ENCODE data around the gene TMEM14B. TPM values are rescaled to one million over a fixed set of nuclear protein-coding genes. Genes with fewer than 3 reads are reported as not detected.

TMEM14B gene
- total RNA-seq = 10 to 100 TPM; 50.0 to 76.3 (median 60.1) TPM

DNA sequence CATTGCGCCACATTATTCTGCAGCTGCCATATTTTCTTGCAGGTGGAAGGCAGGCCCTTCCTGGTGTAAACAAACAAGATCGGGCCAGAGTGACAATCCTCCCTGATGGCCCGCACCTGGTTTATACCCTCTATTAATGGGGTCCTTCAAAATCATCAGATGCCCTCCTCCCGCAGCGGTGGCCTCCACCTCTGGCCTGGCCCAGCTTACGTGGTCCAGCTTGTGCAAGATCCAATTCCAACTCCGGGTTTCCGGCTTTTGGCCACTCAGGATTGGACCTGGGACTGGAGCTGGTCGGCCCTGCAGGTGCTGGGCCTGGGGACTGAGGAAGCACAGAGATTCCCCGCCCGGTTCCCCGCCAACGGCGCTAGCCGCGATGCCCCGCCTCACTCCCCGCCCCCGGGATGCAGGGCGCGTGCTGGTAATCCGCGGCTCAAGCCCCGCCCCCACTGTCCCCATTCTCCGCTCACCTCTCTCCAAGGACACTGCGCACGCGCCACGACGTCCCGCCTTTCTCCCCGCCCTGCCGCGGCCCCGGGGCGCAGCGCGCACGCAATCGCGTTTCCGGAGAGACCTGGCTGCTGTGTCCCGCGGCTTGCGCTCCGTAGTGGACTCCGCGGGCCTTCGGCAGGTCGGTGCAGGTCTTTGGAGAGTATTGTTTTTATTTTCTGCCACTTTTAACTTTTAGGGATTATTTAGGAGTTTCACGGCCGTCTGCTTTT is at the start of gene TMEM14B:
Gene TMEM14B, plus strand, starts transcription at position 555 of the 722 bp plus-strand sequence. CDS start 1,441 bp downstream, outside the sequence.
- Histone ChIP-seq H3K4me3 (peak within 1 kb of the TSS; percentile 64 to 76 (median 74)), H3K27me3 (no peaks in the 10 kb centered on the region), H3K4me1 (peaks cover 9 to 36% (median 24%) of the 10 kb centered on the region in 4 donors), H3K9me3 (no peaks in the 10 kb centered on the region), H3K27ac (peak within 1 kb of the TSS; percentile 69 to 89 (median 84)), H3K36me3 (peaks cover 0 to 41% (median 0%) of the 10 kb centered on the region in 3 donors)
- WGBS, 2 donors = 2% methylated on average over 31 of the region's 52 CpGs
- TF ChIP-seq POLR2A (IDR thresholded peaks at IDR 0.05) (peak in 1 of 2 donors; percentile 71), EP300 (IDR thresholded peaks at IDR 0.05) (peak; percentile 87 to 96)
- TF ChIP-seq, protein P1, sequence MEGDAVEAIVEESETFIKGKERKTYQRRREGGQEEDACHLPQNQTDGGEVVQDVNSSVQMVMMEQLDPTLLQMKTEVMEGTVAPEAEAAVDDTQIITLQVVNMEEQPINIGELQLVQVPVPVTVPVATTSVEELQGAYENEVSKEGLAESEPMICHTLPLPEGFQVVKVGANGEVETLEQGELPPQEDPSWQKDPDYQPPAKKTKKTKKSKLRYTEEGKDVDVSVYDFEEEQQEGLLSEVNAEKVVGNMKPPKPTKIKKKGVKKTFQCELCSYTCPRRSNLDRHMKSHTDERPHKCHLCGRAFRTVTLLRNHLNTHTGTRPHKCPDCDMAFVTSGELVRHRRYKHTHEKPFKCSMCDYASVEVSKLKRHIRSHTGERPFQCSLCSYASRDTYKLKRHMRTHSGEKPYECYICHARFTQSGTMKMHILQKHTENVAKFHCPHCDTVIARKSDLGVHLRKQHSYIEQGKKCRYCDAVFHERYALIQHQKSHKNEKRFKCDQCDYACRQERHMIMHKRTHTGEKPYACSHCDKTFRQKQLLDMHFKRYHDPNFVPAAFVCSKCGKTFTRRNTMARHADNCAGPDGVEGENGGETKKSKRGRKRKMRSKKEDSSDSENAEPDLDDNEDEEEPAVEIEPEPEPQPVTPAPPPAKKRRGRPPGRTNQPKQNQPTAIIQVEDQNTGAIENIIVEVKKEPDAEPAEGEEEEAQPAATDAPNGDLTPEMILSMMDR (IDR thresholded peaks at IDR 0.05) = peak in 1 of 5 experiments; percentile 41
- DNase-seq (ENCODE audit: low spot score in 2 of 2) = peak; percentile 99

DNA sequence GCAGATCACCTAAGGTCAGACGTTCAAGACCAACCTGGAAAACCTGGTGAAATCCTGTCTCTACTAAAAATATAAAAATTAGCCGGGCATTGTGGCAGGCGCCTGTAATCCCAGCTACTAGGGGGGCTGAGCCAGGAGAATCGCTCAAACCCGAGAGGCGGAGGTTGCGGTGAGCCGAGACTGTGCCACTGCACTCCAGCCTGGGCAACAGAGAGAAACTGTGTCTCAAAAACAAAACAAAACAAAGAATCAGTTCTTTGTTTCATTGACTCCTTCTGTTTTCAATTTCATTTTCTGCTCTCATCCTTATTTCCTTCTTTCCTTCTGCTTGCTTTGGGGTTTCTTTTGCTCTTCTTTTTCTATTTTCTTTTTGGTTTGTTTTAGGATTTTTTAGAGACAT is 33.6 kb upstream of the TMEM14B start:
- H3K27ac ChIP-seq = no peak overlapping the region
- H3K36me3 ChIP-seq = peaks cover 0 to 11% (median 3%) of the 10 kb centered on the region in 3 donors
- WGBS, 2 donors = 65 to 70% methylated on average over 8 of the region's 8 CpGs

DNA sequence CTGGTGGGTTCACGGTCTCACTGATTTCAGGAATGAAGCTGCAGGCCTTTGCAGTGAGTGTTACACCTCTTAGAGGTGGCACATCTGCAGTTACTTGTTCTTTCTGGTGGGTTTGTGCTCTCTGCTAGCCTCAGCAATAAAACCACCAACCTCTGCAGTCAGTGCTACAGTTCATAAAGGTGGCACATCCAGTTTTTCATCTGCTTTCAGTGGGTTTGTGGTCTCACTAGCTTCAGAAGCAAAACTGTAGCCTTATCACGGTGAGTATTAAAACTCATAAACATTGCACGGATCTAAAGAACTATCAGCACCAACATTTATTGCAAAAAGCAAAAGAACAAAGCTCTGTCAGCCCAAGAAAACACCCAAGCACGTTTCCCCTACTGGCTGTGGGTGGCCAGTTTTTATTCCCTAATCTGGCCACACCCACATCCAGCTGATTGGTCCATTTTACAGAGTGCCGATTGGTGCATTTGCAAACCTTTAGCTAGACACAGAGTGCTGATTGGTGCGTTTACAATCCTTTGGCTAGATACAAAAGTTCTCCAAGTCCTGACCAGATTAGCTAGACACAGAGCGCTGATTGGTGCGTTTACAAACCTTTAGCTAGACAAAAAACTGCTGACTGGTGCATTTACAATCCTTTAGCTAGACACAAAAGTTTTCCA is 28.2 kb upstream of the TMEM14B start:
- H3K27me3 ChIP-seq = no peaks in the 10 kb centered on the region
- H3K27ac ChIP-seq = peak overlapping the region in 3 of 4 donors; percentile 69 to 85 (median 80)
- 85 to 87% methylated on average over 8 of the region's 8 CpGs for WGBS, 2 donors
- DNase-seq (ENCODE audit: low spot score in 2 of 2) = no peak
- peaks cover 0 to 31% (median 7%) of the 10 kb centered on the region in 4 donors for H3K4me1 ChIP-seq
- no peaks in the 10 kb centered on the region for H3K36me3 ChIP-seq
- TF ChIP-seq POLR2A (IDR thresholded peaks at IDR 0.05) = no peak
- TF ChIP-seq, protein P1 (IDR thresholded peaks at IDR 0.05) = no peak
- no peak for TF ChIP-seq EP300 (IDR thresholded peaks at IDR 0.05)
- no peaks in the 10 kb centered on the region for H3K9me3 ChIP-seq
- H3K4me3 ChIP-seq = peak overlapping the region; percentile 39 to 63 (median 44)

More for the DNA sequence above, 33.6 kb upstream of the TMEM14B start:
- TF ChIP-seq EP300 (IDR thresholded peaks at IDR 0.05) = no peak
- TF ChIP-seq, protein P1 (IDR thresholded peaks at IDR 0.05) = no peak
- H3K4me1 ChIP-seq = no peaks in the 10 kb centered on the region
- no peaks in the 10 kb centered on the region for H3K27me3 ChIP-seq
- no peaks in the 10 kb centered on the region for H3K9me3 ChIP-seq
- DNase-seq (ENCODE audit: low spot score in 2 of 2) = no peak
- H3K4me3 ChIP-seq = no peak overlapping the region

DNA sequence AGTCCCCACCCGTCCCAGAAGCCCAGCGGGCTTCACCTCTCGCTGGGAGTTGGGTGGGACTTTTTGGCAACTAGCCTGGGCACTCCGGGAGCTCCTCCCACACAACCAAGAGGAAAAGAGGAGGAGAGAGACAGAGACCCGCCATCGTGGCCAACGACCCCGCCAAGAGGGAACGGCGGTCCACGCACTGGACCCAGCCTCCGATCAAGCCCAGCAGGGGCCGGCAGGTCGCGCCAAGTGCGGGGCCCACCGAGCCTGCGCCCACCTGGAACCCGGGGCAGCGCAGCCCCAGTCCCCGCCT is 27.7 kb upstream of the TMEM14B start:
- DNase-seq (ENCODE audit: low spot score in 2 of 2) = no peak
- 69 to 70% methylated on average over 20 of the region's 21 CpGs for WGBS, 2 donors
- no peak for TF ChIP-seq POLR2A (IDR thresholded peaks at IDR 0.05)
- TF ChIP-seq, protein P1 (IDR thresholded peaks at IDR 0.05) = no peak
- no peak for TF ChIP-seq EP300 (IDR thresholded peaks at IDR 0.05)

More for the DNA sequence above, 27.7 kb upstream of the TMEM14B start:
- peaks cover 0 to 4% (median 0%) of the 10 kb centered on the region in 3 donors for H3K36me3 ChIP-seq
- peak overlapping the region; percentile 66 to 85 (median 74) for H3K27ac ChIP-seq
- H3K9me3 ChIP-seq = no peaks in the 10 kb centered on the region
- peaks cover 0 to 36% (median 9%) of the 10 kb centered on the region in 4 donors for H3K4me1 ChIP-seq
- H3K27me3 ChIP-seq = no peaks in the 10 kb centered on the region
- peak overlapping the region; percentile 39 to 63 (median 44) for H3K4me3 ChIP-seq

Data from tibial nerve (tissue), 4 donors.